T-helper 2 cell treated with Interferon-gamma antibody and Interleukin-4, amounts not matched to agents 100 ng/mL and 5 ng/mL, for 36 hours (primary cell): ENCODE measurements around the gene GRAMD1A. TPM values are rescaled to one million over a fixed set of nuclear protein-coding genes. Genes with fewer than 3 reads are reported as not detected.
"Not testable (repeated sequence)": the region's sequence is repeated elsewhere in the genome, so short reads cannot be mapped to it uniquely, and the experiment has no call there.

Experiments used
- intact Hi-C: fragments of 100-400 bp; cut with micrococcal nuclease; formaldehyde crosslinking; loops from one replicate; pipeline ENCODE4 v1.15.1; 2023
- total RNA-seq: library from RNA; stranded (reverse); gene quantifications from 2 replicates; pipeline ENCODE4 v1.2.3, GENCODE V29; 2022

Gene GRAMD1A
- total RNA-seq, 1 donor from 2014 or later, result 67.3 TPM

DNA sequence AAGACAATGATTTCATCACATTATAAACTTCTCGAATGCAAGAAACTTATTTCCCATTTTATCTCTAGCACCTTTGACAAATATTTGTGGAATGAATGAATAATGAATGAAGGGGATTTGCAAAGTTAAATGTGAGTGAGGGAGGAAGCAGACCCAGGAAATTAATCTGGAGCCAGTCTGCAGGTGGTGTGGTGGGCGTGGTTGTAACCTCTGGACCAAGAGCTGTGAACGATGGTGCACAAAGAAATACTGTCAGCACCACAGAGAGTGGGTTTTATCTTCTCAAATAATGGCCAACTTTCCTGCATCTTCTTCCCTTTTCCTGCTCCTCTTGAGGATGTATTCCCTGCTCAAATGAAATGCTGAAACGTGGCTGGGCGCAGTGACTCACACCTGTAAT lies 25.1 kb upstream of the GRAMD1A start:
- intact Hi-C loops, result no loop called here

DNA sequence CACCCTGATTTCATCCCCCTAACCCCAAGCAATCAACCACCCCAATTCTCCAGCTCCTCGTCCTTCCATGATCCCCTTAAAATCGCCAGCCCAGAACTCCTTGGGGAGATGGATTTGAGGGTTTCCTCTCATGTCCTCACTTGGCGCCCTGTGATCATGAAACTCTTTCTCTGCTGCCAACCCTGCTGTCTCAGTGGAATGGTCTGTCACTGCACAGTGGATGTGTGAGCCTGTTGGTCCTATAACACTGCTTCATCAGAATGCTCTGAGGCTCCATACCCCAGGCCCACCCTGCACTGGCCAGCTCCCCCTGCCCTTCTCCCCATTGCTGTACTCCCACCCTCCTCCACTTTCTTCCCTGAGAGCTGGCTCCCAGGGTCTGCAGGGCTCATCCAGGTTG lies 23.5 kb upstream of the GRAMD1A start:
- intact Hi-C loops, result no loop called here

DNA sequence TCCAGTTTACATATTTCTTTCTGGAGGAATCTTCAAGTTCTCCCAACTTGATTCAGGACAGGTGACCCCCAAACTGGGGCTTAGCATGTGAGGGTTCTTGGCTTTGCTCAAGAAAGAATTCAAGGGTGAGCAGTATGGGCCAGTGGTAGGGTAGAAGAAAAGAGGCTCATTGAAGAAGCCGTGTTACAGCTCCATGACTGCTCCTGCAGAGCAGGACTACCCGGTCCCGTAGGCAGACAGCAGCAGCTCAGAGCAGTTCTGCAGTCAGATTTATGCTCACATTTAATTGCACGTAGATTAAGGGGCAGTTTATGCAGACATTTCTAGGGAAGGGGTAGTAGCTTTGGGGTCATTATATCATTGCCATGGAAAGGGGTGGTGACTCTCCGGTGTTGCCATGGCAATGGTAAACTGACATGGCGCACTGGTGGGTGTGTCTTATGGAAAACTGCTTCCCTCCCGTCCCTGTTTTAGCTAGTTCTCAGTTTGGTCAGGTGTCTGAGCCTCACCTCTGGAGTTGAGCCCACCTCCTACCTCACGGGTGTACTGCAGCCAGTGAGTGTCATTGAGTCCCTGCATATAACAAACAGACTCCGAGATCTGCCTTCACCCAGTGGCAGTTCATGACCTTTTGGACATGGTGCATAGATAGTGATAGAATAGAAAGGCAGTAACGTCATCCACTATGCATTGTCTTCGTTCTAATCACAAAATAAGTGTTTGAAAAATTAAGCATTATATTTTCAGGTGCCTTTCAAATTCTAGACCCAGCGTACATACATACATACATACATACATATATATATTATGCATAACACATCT lies 20.1 kb upstream of the GRAMD1A start:
- intact Hi-C loops, result no loop called here

DNA sequence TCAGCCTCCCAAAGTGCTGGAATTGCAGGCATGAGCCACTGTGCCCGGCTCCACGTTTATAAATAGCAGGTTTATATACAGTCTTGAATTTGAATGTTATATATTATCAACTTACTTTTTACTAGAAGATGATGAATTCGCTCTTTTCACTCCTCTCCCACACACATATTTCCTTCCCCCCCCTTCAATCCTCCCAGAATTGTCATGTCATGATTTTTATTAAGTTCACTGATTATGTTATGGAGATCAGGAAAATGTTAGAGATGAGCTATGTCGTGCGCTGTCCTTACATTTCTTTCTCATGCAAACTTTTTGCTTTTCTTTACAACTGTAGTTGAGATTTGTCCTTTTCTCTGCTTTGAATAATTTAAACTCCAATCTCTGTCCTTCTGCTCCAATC lies 17.8 kb upstream of the GRAMD1A start:
- intact Hi-C loops, result no loop called here

DNA sequence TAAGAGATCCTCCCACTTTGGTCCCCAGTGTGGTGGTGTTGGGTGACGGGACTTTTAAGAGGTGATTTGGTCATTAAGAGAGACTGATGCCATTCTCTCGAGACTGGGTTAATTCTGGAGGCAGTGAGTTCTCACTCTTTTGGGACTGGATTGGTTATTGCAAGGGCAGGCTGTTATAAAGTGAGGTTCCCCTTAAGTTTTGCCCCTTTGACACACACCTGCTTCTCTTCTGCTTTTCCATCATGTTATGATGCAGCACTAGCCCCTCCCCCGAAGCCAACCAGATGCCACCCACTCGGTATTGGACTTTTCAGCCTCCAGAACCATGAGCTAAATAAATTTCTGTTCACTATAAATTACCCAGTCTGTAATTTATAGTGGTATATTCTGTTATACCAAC lies 16.3 kb upstream of the GRAMD1A start:
- intact Hi-C loops, result no loop called here

DNA sequence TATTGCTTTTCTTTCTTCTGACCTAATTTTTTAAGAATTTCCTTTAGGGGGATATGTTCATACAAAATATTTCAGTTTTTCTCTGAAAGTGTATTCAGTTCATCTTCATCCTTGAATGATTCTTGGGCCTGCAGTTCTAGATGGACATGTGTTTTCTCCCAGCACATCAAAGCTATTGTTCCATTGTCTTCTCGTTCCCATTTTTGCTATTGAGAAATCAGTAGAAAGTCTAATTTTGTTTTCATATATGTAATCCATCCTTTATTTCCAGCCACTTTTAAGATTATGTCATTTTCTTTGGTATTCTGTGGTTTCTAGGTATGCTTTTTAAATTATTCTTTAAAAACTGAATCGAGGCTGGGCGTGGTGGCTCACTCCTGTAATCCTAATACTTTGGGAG lies 15.8 kb upstream of the GRAMD1A start:
- intact Hi-C loops, result no loop called here

DNA sequence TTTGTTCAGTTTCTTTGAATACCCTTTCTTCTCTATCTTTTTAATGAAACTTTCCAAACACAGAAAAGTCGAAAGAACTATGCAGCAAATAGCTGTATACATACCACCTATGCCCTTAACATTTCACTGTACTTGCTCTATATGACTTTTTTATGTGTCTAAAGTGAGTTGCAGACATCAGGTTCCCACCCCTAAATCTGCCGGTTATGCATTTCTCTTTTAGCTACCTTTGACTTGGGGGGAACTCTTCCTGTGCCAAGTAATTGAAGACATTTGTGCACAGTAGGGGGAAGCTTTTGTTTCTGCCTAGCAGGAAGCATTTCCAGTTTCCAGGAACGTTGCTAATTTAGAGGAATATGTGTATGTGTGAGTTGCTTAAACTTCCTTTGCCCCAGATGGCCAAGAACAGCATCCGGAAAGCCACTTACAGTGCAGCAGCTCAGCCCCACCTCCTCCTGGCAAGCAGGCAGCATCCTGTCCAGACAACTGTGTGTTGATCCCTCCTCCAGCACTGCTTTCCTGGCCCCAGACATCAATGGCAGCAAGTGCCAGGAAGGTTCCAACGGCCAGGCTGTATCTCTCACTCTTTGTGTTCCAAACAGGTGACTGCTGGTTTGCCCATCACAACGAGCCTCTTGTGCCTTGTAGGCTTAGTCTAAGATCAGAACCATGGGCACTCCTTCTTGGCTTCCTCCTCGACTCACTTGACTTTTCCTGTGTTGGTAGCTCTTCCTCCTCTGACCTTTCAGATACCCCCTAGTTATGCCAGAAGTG lies 14.7 kb upstream of the GRAMD1A start:
- intact Hi-C loops, result no loop called here

DNA sequence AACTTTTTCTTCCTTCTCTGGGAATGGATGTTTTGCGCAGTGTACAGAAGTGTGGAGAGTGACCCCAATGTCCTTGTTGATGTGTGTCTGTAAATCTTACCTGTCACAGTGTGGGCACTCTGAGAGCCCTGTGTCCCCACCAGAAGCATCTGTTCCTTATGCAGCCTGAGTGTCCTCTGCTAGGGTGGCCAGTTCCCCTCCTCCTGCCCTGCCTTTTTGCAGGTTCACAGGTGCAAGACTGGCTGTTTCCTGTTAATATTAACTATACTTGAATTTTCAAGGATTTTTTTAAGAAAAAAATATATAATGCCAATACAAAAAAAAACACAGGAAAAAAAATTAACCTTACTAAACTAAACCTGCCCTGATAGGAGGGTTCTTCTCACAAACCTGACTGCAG lies 12.0 kb upstream of the GRAMD1A start:
- intact Hi-C loops, result no loop called here

DNA sequence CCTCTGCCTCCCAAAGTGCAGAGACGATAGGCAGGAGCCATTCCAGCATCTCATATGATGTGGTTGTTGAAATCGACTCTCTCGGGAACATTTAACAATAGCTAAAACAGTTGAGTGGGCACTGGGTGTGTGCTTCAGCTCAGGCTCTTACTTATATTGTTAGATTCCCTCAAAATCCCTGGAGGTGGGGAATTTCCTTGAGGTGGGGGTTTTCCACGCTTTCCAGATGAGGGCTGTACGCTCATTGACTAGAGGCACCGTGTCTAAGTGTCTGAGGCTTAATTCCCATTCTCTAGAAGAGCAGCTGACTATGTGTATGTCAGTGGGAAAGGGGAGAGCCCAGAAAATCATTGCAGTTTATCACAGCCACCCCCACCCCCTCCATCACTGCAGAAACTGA lies 10.8 kb upstream of the GRAMD1A start:
- intact Hi-C loops, result no loop called here

DNA sequence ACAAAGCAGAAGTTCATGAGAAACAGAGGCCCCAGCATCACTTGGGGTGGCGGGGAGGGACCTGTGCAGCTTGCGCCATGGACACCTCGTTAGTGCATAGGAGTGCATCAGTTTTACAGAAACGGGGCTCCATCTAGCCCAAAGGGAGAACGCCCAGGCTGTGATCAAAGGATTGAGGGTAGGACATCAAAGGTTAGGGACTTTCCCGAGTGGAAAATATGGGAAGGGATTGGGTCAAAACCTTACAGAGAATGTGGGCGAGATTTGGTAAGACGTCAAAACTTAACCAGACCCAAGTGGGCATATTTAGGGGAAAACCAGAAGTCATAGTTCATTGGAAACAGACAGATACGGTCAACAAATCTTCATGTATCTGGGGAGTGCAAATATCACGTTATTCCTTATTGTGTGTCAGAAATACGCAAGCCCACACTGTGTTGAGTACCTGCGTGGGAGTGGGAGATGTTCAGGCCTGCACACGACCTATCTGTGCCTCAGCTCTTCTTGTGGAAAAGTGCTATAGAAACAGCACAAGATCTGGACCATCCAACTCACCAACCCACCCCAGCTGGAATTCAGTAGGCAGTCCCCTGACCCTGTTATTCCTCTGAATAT lies 9.4 kb upstream of the GRAMD1A start:
- intact Hi-C loops, result no loop called here

DNA sequence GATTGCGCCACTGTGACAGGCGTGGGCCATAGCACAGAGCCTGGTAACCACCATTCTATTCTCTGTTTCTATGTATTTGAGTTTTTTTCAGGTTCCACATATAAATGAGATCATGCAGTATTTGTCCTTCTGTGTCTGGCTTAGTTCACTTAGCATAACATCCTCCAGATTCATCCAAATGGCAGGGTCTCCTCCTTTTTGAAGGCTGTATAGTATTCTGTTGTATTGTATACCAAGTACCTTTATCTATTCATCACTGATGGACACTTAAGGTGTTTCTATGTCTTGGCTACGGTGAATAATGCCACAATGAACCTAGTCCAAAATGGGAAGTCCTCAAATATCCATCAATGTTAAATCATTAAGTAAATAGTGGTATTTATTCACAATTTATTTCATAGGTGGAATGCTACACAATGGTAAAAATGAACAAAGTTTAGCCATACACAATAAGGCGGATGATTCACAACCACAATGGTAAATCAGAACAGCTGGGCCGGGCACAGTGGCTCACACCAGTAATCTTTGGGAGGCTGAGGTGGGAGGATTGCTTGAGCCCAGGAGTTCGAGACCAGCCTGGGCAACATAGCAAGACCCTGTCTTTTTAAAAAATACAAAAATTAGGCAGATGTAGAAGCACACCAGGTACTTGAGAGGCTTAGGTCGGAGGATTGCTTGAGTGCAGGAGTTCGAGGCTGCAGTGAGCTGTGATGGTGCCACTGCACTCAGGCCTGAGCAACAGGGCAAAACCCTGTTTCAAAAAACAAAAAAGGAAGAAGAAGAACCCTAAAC lies 8.4 kb upstream of the GRAMD1A start:
- intact Hi-C loops, result no loop called here

DNA sequence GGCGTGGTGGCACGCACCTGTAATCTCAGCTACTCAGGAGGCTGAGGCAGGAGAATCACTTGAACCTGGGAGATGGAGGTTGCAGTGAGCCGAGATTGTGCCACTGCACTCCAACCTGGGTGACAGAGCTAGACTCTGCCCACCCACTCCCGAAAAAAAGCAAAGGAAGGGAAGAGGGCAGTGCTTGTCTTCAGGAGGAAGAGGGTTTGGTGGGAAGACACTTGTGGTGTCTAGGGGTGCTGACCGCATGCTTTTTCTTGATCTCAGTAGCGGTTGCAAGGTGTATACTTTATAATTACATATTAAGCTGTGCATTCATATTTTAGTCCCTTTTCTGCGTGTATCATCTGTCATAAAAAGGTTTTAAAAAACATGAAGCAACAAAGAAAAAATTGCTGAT lies 7.5 kb upstream of the GRAMD1A start:
- intact Hi-C loops, result not testable (repeated sequence)

DNA sequence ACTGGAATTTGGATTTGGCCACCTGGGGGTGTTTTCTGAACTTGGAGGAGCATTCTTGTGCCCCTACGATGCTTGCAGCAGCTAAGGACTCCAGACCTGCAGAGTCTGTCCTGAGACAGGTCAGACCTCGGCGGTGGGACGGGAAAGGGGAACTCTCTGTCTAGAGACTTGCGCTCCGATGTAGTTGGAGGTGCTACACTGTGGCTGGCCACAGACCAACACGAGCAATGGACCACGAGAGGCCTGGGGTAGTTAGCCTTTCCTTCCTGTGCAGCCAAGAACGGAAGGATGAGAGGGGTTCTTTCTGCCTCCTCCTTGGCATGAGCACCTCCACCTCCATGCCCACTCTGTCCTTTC lies 5.9 kb upstream of the GRAMD1A start:
- intact Hi-C loops, result no loop called here

DNA sequence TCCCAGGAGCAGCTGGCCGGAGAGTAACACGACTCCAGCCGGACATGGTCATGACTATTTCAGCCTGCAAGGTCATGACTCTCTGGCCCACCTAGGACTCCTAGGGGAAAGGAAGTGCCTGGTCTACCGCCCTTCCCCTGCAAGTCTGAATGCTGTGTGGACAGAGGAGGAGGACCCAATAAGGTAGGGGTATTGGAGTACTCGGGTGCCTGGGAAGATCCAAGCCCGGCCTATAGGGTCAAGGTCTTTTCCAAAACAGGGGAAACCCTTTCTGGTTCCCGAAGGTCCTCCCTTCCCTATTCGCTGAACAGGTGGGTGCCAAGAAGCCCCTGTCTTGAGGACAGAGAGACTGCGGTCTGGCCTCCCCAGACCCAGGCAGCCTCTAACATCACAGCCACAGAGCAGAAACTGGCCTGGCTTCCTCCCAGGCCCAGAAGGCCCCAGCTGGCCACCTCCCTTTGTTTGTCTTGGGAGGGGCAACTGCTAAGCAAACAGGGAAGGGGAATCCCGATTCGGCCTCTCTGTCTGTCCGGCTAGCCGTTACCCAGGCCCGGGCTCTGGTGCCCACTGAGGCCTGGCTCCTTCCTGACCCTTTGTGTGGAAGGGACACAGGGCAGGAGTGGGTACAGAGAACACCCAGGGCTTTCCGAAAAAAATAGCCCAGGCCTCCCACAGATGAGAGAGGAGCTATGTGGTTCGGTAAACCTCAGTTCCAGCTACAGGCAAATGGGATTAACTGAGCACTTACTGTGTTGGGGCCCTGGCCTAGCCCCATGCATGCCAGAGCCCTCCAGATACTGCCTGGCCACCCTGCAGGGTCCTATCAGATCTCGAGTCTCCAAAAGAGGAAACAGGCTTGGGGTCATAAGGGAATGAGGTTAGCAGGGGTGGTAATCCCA lies 5.2 kb upstream of the GRAMD1A start:
- intact Hi-C loops, result no loop called here

DNA sequence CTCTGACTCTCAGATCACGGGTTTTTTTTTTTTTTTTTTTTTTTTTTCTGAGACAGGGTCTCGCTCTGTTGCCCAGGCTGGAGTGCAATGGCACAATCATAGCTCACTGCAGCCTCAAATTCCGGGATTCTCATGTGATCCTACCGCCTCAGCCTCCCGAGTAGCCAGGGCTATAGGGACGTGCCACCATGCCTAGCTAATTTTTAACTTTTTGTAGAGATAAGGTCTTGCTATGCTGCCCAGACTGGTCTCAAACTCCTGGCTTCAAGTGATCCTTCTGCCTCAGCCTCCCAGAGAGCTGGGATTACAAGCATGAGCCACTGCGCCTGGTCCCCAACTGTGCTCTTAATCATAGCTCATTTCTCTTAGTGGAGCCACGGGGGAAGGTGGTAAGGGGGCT lies 4.6 kb upstream of the GRAMD1A start:
- intact Hi-C loops, result no loop called here

DNA sequence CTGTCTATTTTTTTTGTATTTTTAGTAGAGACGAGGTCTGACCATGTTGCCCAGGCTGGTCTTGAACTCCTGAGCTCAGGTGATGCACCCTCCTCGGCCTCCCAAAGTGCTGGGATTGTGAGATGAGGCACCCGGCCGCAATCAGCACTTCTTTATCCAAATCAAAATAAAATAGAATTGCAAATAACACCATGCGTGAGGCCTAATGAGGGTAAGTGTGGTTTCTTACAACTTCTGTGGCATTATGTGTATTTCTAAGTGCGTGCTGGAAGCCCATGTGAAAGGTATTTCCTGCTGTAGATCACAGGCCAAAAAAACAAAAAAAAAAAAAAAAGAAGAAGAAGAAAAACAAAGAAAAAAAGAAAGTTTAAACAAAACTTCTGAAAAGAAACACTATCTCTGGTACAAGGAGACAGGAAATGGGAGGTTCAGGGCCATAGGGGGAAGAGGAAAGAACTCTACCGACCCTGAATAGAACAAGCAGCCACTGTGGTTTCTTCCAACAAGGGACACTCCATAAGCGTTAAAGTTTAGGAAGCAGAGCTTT lies 3.0 kb upstream of the GRAMD1A start:
- intact Hi-C loops, result no loop called here

DNA sequence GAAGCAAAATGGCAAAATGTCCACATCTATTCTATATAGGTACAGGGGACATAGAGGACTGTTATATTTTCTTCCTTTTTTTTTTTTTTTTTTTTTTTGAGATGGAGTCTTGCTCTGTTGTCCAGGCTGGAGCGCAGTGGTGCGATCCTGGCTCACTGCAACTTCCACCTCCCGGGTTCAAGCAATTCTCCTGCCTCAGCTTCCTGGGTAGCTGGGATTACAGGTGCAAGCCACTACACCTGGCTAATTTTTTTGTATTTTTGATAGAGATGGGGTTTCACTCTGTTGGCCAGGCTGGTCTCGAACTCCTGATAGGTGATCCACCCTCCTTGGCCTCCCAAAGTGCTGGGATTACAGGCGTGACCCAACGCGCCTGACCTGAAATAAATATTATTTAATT lies 1.9 kb upstream of the GRAMD1A start:
- intact Hi-C loops, result not testable (repeated sequence)

DNA sequence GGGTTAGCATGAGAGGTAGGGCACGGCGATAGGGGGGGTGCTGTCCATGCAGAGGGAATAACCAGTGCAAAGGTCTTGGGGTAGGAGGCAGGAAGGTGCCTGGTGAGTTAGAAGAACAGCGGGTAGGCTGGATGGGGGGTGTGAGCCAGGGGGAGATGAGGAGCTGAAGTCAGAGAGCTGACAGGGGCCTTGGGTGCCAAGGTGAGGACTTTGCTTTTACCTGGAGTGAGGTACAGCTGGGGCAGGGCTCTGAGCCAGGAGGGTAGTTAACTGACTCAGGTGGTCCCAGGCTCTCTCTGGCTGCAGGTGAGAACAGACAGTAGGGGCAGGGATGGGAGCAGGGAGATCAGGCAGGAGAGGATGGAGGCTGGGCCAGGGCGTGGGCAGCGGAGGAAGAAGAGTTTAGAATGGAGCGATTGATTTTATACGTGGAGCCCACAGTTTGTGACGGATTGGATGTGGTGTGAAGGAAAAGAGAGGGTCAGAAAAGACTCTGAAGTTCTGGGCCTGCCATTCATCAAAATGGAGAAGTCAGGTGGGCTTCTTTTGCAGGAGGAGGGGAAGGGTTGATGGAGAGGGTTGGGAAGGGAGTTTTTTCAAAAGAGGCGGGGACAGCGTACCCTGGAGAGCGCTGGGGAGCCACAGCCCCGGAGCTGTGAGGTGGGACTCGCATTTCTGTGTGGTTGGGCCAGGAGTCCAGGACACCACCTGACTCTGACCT lies 1.2 kb upstream of the GRAMD1A start:
- intact Hi-C loops, result no loop called here

DNA sequence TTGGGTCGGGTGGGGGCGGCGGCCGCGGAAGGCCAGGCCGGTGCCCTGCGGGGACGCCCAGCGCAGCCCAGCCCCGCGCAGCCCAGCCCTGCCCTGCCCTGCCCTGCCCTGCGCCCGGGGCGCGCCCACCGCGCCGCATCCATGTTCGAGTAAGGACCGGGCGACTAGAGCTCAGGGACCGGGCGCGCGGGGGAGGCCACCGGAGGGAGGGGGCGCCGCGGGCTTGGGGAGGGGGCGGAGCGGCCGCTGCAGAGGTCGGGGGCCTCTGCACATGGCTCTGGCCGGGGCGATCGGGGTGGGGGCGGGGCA lies 169 bp downstream of the GRAMD1A start:
- intact Hi-C loops, result loop anchor here (5.0 kb wide), 1 partner anchor 38 kb away; the partner anchor contains the start of gene ZNF792
